HG02870 (cell line): ENCODE results near the gene LCN12.
A peak's percentile ranks its signal among the peaks of the same experiment; 100 is the strongest.

Experiments used
- ATAC-seq: cut with Tn5 transposase; IDR thresholded peaks from one replicate; pipeline ENCODE4 v1.9.1; 2021; ENCODE audit warnings: mild to moderate bottlenecking, moderate library complexity; ENCODE audit not compliant: unreplicated experiment

LCN12 gene

DNA sequence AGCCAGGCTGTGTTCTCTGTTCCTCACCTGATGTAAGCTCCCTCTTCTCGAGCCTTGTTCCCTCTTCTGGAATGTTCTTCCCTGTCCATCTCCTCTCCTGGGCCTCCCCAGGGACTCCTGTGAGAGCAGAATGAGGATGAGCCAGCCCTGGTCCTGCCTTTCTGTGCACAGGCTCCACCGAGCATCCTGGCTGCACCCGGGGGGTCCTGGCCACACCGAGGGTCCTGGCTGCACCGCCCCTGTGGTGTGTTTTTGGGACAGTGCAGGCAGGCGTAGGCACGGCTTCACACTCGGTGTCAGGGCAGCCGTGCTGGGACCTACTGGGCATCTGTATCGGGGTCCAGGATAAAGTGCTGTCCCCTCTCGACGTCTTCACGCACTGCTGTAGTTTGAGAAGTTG, 25.3 kb upstream of the LCN12 start:
- no peak for ATAC-seq

- no peak for ATAC-seq
Observed at GRCh38 chr9:136927343-136928271, 24.5 kb upstream of the LCN12 start.

DNA sequence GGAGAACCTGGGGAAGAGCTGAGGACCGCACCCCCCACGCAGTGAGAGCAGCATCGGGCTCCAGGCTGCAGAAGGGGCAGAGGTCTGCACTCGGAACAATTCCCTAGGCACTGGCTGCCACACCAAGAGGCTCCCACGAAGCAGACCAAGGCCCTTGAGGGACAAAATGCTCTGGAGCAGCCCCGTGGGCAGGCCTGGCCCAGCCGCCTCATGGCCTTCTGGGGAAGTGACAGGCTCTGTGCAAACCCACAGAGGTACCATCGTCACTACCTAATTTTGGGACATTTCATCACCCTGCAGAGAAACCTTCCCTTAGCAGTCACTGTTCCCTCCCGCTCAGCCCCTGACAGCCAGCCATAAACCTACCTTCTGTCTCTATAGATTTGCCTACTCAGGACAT, 23.5 kb upstream of the LCN12 start:
- no peak for ATAC-seq

- no peak for ATAC-seq
Observed at GRCh38 chr9:136930014-136930413, 22.1 kb upstream of the LCN12 start.

GRCh38 chr9:136931611-136932130, 20.4 kb upstream of the LCN12 start:
- no peak for ATAC-seq

DNA sequence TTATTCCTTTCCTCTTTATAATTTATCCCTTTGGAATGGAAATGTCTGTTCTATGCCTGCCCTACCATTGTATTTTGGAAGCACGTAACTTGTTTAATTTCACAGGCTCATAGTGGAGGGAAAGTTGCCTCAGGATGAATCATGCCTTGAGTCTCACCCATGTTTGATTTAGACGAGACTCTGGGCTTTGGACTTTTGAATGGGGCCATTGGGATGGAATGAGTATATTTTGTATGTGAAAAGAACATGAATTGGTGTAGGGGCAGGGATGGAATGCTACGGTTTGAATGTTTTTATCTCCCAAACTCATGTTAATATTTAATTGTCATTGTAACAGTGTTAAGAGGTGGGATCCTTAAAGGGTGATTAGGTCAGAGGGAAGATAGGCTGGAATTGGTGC, 17.8 kb upstream of the LCN12 start:
- no peak for ATAC-seq

- no peak for ATAC-seq
Observed at GRCh38 chr9:136935651-136936050, 16.4 kb upstream of the LCN12 start.

GRCh38 chr9:136936645-136937170, 15.4 kb upstream of the LCN12 start:
- ATAC-seq, result no peak

DNA sequence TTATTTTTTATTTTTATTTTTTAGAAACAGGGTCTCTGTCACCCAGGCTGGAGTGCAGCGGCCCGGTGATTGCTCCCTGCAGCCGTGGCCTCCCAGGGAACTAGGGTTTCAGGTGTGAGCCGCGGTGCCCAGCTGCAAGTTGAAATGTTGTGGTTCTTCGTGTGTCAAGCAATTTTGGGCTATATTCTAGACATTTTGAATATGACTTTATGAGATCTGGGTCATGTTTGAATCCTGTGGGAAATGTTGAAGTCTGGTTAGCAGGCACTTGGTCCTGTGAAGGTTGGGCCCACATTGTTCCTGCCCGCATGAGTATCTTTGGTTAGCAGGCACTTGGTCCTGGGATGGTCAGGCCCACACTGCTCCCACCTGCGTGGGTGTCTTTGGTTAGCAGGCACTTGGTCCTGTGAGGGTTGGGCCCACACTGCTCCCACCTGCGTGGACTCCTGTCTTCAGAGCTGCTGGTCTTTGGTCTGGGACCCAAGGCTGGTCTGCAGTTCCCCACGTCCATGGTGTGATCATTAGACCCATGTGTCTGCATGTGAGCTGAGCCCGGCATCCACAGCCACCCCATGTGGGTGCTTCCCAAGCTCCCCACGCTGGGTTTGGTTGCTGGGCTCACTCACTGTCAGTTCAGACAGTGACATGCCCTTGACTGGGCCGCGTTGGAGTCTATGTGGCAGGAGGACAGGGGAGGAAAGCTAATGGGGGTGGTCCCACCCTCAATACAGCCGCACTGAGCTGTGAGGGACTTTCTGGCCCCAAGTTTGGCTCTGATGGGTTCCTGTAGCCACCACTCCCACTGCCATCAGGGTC, 14.7 kb upstream of the LCN12 start:
- no peak for ATAC-seq

DNA sequence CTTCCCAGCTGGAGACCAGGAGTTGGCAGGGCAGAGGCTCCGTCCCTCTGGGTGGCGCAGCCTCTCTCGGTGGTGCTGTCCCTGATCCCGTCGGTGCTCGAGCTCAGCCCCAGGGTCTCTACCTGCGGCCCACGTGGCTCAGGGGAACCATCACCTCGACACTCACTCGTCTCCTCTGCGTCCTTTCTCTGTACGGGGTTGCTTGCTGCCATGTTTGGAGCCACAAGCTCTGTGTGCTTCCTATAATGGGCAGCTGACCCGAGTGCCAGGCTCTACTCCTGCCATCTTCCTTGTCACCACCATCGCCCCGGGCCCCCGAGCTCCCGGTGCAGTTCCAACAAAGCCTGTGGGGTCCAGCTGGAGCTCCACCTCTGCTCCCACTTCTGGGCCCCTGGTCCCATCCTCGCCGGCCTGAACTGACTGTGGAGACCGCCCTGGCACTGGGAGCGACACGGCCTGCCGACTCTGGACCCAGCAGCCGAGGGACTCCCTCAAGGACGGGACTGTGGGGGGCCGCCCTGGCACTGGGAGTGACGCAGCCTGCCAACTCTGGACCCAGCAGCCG, 12.6 kb upstream of the LCN12 start:
- ATAC-seq, result no peak

DNA sequence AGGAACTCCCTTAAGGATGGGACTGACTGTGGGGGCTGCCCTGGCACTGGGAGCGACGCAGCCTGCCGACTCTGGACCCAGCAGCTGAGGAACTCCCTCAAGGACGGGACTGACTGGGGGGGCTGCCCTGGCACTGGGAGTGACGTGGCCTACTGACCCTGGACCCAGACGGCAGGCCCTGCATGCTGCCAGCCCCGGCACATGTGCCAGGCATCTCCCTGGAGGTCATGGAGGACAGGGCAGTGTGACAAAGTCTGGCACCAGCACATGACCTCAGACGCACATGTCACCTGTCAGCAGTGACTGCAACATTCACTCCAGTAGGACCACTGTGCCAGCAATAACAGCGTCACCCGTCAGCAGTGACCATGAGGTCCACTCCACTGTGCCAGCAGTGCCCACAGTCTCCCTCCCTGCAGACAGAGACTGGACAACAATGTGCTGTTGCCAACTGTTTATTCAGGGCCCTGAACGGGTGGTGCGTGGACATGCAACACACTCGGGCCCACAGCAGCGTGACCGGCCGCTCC, 12.0 kb upstream of the LCN12 start:
- ATAC-seq, result no peak

DNA sequence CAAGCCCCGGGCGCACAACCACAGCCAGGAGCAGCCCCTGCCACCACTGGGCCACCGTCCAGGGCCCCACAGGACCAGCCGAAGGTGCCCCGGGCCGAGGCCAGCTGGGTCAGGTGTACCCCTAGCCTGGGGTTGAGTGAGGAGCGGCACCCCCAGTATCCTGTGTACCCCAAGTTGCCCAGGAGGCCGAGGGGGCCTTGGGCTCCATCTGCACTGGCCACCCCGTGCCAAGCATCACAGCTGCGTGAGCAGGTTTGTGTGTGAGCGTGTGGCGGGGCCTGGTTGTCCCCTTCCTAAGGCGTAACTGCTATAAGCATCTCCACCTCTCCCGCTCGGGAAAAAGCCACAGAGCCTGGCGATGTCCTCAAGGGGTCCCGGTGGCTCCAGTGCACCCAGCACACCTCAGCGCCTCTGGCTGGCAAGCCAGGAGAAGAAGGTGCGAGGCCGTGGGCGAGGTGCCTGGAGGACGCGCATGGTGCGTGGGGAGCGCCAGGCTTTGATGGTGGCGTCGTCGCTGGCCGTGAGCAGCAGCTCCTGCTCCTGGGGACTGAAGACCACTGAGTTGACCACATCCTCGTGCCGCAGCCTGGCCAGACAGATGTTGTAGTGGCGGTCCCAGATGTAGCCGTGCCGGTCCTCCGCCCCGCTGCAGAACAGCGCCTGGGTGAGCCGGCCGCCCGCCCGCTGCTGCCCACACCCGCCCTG, 11.4 kb upstream of the LCN12 start:
- no peak for ATAC-seq

DNA sequence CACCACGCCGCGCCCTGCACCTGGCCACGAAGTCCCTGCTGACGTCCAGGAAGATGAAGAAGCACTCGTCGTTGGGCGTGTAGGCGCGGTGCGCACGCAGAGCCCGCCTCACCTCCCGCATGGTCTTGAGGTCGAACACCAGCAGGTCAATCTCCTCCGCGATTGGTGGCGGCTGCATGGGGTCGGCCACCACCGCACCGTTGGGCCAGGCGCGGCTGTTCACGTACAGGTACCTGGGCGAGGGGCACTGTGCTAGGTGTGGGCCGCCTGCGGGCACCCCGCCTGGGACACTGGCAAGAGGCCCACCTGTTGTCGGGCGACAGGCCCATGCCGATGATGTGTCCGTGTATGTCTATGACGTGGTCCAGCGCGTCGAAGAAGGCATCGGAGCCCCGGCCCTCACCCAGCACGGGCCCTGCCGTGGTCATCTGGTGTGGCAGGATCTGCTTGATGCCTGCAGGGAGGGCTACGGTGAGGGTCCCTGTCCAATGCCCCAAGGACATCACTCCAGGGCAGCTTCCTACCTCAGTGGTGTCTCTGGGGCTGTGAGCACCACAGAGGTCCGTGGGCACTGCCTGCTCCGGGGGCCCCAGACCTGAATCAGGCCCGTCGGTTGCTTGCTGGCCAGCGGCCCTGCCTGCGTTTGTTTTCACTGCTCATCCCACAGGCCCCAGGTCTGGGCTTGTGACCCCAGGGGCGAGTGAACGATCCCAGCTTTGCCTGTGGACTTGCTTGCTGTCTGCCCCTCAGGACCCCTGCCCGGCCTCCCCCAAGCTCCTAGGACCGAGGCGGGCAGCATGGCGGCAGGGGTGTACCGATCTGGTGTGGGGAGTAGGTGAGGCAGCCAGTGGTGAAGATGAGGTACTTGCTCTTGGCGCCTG, 10.6 kb upstream of the LCN12 start:
- ATAC-seq, result no peak

DNA sequence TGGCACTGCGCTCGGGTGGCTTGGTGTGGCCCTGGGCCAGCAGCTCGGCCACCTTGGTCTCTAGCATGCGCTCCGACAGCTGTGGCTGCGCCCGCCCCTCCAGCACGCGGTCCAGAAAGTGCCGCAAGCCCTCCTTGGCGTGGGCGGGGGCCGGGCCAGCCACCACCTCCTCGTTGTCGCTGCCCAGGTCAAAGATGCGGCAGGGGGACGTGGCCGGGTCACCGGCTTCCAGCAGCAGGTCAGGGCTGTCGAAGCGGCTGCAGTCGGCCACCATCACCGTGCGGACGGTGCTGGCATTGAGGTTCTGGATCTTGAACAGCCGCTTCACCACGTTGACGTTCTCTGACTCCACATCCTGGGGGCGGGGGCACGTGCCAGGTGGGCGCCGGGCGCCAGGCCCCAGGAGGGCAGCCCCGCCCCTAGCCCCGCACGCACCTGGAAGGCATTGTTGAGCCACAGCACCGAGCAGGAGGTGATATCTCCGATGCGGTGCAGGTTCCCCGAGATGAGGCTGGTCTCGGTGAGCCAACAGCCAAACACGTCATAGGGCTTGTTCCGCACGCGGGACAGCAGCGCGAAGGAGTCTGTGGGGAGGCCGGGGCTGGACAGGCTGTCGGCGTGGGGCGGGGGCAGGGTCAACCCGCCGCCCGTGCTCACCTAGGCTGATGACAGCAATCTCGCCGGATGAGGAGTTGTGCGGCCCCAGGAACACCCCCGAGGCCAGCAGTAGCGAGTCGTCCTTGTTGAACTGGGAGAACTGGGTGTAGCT, 9.8 kb upstream of the LCN12 start:
- no peak for ATAC-seq

- ATAC-seq, result no peak
Observed at GRCh38 chr9:136942881-136943230, 9.2 kb upstream of the LCN12 start.

GRCh38 chr9:136943291-136944211, 8.5 kb upstream of the LCN12 start:
- peak; percentile 7 for ATAC-seq

DNA sequence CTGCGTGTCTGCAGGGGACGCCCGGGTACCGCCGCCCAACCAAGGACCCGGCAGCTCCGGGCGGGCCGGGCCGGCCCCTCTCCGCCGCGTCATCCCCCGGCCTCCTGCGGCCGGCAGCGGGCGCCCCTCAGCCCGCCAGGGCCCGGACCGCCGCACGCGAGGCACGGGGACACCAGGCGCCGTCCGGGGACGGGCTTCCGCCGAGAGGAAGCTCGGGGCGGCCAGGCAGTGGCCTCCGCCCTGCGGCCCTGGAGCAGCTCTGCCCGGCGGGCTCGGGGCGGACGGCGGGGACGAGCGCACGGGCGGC, 7.9 kb upstream of the LCN12 start:
- ATAC-seq, result peak; percentile 35
